KG1 (cell line): ENCODE measurements around the gene ZNF524.
A peak's percentile ranks its signal among the peaks of the same experiment; 100 is the strongest.

Experiments used
- DNase-seq: peaks from one replicate; lab custom pipeline; 2025; lab: John Stamatoyannopoulos, UW

Gene ZNF524

GRCh38 chr19:55620410-55621204, 20.5 kb downstream of the ZNF524 start:
- peak; percentile 8 for DNase-seq

- no peak for DNase-seq
These were observed 21.2 kb downstream of the ZNF524 start for GRCh38 chr19:55621205-55621672.

DNA sequence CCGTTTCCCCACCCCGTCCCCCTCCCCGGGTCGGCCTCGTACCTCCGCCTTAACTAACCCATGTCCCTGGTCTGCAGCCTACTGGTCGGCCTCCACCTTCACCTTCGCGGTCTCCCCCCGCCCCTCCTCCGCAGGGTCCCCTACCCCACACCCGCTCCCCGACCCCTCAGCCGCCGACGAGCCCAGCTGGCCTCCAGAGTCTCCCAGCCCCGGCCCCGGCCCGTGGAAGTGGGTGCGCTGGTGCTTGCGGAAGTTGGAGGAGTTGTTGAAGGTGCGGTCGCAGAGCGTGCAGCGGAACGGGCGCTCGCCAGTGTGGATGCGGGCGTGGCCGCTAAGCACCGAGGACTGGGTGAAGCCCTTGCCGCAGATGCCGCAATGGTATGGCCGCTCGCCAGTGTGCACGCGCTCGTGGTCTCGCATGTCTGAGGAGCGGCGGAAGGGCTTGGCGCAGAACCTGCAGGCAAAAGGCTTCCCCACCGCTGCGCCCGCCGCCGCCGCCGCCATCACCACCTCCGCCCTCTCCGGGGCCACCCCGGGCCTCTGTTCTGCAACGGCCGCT, 21.7 kb downstream of the ZNF524 start:
- no peak for DNase-seq

- DNase-seq, result no peak
These were observed 22.3 kb downstream of the ZNF524 start for GRCh38 chr19:55622242-55622969.

GRCh38 chr19:55623130-55623529, 23.0 kb downstream of the ZNF524 start:
- no peak for DNase-seq

- DNase-seq, result no peak
These were observed 23.5 kb downstream of the ZNF524 start for GRCh38 chr19:55623561-55623960.

DNA sequence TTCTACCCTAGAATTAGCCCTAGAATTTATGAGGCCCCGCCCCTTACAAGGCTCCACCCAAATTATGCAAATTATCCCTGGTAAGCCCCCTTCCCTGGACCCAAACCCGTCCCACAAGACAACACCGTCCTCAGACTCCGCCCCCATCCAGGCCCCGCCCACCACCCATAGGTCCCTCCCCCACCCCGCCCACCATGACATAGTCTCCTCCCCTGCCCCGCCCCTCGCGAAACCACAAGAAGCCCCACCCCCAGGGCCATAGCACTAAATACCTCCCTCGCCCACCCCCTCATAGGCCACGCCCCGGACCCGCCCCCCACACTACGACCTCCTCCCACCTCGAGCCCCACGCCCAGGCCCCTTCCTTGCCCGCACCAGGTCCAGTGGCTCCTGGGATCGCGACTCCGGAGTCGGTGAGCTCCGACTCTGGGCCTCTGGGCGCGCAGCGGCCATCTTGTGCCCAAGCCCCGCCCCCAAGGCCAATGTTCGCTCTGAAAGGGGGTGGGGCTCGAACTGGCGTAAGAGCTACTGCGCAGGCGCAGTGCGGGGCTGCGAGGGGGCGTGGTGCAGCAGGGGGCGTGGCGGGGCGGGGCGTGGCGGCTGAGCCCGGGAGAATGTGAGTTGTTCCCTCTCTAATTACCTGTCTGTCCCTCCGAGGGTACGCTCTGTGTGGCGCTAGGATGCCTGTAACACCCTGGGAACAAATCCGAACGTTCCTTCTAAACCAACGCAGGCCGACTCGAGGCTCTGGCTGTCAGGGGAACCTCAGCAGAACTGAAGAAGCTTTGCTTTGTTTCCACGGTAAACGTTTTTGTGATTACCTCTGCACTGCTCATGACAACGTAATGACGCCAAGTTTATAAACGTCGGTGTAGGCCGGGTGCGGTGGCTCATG, 24.3 kb downstream of the ZNF524 start, which contains the start of gene ZNF784:
Gene ZNF784, minus strand, starts transcription at position 458 of the 895 bp plus-strand sequence. Its CDS starts 5 bp downstream, at position 453.
- peak; percentile 88 for DNase-seq

- DNase-seq, result no peak
These were observed 24.9 kb downstream of the ZNF524 start for GRCh38 chr19:55625004-55625326.

- DNase-seq, result no peak
These were observed 26.3 kb downstream of the ZNF524 start for GRCh38 chr19:55626350-55626749.

GRCh38 chr19:55632463-55632834, 32.4 kb downstream of the ZNF524 start:
- peak; percentile 91 for DNase-seq

DNA sequence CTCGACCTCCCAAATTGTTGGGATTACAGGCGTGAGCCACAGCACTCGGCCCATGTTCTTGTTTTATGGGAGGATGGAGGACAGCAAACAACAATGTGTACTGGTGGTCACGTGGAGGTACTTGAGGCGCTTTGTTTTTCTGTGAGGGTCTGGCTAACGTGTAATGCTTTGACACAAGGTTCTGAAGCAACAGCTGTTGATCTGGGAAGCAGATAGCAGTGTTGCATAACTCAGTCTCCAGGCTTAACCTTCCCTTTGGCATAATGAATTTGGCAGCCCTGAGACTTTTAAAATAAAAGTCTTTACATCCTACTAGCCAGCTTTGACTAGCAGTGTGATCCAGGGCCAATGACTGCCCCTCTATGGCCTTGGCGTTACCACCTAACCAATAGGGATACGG, 33.8 kb downstream of the ZNF524 start:
- no peak for DNase-seq

DNA sequence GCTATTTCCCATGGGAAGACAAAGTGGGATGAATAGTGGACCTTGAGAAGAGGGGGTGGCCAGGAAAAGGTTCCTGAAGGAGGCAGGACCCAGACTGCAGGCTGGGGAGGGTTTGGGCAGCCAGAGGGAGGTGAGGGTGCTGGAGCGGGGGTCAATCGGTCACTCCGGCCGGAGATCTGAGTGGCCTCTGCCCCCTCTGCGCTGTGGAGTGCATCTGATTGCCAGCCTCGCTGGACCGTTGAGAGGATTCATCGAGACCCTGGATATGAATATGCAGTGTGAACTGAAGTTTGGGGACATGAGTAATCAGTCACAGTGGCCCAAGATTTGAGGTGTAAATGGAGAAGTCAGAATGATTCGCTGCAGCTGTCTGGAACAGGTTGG, 35.2 kb downstream of the ZNF524 start:
- no peak for DNase-seq

DNA sequence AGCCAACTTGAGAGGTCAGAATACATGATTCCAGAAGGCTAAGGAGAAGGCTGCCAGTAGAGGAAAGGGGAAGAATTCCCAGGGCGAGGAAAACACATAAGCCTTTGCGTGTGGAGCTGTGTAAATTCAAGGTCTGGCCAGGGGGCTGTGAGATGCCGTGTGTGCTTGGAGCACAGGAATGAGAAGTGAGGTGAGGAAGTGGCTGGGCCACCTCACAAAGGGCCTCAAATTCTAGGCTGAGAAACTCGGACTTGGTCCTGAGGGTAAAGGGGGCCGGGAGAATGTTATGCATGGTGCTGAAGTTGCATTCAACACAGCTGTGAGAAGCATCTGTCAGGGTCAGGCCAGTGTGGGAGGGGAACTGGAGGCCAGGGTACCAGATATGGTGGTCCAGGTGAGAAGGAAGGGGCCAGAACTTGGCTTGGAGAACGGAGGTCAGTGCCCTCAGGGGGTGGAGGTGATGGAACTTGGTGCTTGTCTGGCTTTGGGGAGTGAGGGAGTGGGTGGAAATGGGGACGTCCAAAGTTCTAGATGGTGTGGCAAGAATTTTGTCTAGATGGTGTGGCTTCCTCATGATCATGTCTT, 35.9 kb downstream of the ZNF524 start:
- no peak for DNase-seq

DNA sequence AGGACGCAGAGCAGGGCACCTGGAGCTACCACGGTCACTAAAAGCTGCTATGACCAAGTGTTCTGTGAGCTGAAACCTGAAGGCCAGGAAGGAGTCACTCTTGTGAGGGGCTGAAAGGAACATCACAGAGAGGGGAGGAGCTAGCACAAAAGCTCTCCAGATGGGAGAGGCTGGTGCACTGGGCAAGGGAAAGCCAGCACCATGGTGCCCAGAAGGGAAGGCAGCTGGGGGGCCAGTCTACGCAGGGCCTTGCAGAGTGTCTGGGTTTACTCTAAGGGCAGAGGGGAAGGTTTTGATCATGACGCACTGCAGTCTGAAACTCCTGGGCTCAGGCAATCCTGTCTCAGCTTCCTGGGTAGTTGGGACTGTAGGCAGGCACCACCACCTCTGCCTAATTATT, 36.6 kb downstream of the ZNF524 start:
- no peak for DNase-seq

- no peak for DNase-seq
These were observed 37.4 kb downstream of the ZNF524 start for GRCh38 chr19:55637534-55637933.

GRCh38 chr19:55638864-55639359, 38.8 kb downstream of the ZNF524 start:
- peak; percentile 59 for DNase-seq

DNA sequence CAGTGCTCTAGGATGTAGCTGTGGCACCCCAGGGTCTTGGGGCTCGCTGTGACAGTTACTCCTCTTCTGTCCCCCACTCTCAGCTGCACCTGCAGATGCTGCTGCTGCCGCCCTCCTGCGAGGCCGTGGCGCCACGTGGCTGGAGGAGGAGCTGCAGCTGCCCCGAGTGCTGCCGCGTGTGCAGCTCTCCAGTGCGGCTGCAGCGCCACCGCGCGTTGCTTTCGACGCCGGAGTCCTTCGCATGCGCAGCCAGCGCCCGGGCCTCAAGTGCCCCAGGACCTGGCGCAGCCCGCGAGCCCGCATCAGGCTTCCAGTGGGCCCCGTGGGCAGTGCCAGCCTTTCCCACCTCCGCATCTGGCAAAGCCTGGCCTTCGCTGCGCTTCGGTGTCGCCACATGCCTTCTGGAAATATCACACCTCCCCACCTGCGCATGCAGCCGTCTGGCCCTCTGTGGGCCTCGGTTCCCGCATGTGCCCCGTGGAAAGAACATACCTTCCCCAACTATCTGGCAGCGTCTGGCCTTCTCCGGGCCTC, 40.0 kb downstream of the ZNF524 start:
- no peak for DNase-seq

DNA sequence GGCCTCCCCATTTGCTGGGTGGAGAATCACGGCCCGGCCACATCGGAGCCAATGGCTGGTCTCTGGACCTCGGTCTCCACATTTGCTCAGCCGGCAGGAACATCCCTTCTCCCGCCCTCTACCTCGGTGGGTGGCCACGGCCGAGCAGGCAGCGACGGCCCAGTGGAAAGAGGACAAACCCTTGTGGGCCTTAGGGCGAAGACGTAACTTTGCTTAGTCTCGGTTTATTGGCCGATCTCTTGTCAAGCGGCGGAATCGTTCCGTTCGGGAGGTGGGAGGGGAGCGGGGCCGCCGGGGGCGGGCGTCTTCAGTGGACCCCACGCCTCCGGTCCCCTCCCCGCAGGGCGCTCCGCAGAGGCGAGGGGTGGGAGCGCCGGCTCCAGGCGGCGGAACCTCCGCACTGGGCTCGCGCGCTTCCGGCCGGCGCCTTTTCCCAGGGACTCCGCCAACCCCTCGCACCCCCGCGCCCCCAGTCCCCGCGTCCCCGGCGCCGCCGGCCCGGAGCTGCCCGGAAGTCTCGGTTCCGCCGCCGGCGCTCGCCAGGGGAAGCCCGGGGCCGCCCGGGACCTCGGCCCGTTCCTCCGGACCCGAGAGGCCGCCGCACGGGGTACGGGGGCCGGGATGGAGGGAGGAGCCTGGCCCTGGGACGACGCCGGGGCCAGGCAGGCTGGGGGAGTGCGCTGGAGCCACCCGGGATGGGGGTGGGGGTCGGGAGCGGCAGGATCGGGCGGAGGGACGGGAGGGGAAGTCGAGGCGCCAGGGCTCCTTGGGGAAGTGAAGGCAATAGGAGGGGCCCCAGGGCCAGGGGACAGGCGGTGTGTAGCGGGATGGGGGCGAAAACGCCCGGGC, 40.7 kb downstream of the ZNF524 start, which contains the start of gene ZNF580:
Gene ZNF580, plus strand, starts transcription at position 426 of the 849 bp plus-strand sequence. CDS start 1,507 bp downstream, outside the sequence.
- no peak for DNase-seq

DNA sequence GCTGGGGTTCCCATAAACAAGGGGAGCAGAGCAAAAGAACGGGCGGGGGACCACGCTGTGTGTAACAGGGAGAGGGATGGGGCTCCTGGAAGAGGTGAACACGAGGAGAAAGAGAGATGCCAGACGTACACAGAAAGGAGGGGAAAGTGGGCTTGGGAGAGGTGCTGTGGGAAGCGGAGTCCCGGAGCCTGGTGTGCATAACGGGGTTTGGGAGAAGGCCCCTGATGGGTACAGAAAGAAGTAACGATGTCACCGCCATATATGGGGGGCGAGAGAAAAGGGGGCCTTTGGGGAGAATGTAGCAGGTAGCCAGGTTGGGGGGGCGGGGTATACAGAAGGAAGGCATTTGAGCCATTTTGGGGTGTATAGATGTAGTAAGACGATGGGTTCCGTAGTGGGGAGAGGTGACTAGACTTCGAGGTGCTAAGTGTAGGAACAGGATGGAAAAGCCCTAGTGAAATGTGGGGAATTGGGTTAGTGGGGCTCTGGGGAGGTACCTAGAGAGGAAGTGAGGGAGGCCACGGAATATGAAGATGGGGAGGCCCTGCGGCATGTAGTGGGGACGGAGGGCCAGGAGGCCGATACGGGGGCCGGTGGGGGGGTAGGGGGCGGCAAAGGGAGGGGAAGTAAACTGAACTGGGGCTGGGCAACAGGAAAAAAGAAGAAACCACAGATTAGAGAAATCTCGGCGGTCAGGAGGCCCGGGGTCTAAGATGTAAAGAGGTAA, 41.5 kb downstream of the ZNF524 start:
- peak; percentile 54 for DNase-seq
